ENCODE measurements around the gene FJX1.

The FJX1 gene

GRCh38 chr11:35608502-35608901, 9.8 kb upstream of the FJX1 start:
- no peak for DNase-seq

GRCh38 chr11:35609656-35610055, 8.6 kb upstream of the FJX1 start:
- DNase-seq = no peak

GRCh38 chr11:35610631-35611030, 7.6 kb upstream of the FJX1 start:
- no peak for DNase-seq

- no peak for DNase-seq
Measured at GRCh38 chr11:35611741-35612140, 6.5 kb upstream of the FJX1 start.

GRCh38 chr11:35614939-35615569, 3.2 kb upstream of the FJX1 start:
- DNase-seq = no peak

GRCh38 chr11:35615921-35616900, 2.0 kb upstream of the FJX1 start:
- DNase-seq = no peak

GRCh38 chr11:35617316-35617686, 959 bp upstream of the FJX1 start:
- no peak for DNase-seq

GRCh38 chr11:35618497-35619115, 346 bp downstream of the FJX1 start:
- peak; percentile 74 for DNase-seq

- no peak for DNase-seq
Measured at GRCh38 chr11:35619116-35619854, 1.0 kb downstream of the FJX1 start.

- DNase-seq = no peak
Measured at GRCh38 chr11:35619855-35620640, 1.8 kb downstream of the FJX1 start.

- DNase-seq = no peak
Measured at GRCh38 chr11:35620795-35621194, 2.5 kb downstream of the FJX1 start.

GRCh38 chr11:35621620-35622019, 3.4 kb downstream of the FJX1 start:
- DNase-seq = no peak

GRCh38 chr11:35622070-35622469, 3.8 kb downstream of the FJX1 start:
- no peak for DNase-seq

GRCh38 chr11:35623621-35624168, 5.4 kb downstream of the FJX1 start:
- DNase-seq = no peak

- no peak for DNase-seq
Measured at GRCh38 chr11:35624316-35624715, 6.1 kb downstream of the FJX1 start.

- no peak for DNase-seq
Measured at GRCh38 chr11:35624781-35625180, 6.5 kb downstream of the FJX1 start.

- DNase-seq = no peak
Measured at GRCh38 chr11:35626501-35626900, 8.2 kb downstream of the FJX1 start.

GRCh38 chr11:35629511-35629910, 11.3 kb downstream of the FJX1 start:
- DNase-seq = no peak

- no peak for DNase-seq
Measured at GRCh38 chr11:35629914-35630313, 11.7 kb downstream of the FJX1 start.

- no peak for DNase-seq
Measured at GRCh38 chr11:35631891-35632290, 13.6 kb downstream of the FJX1 start.

GRCh38 chr11:35632301-35632700, 14.0 kb downstream of the FJX1 start:
- no peak for DNase-seq

GRCh38 chr11:35633827-35634423, 15.7 kb downstream of the FJX1 start:
- no peak for DNase-seq
